Chondrocyte (in vitro differentiated cells): ENCODE measurements around the gene PTPRCAP. TPM values are rescaled to one million over a fixed set of nuclear protein-coding genes. Genes with fewer than 3 reads are reported as not detected.
"Not testable (repeated sequence)": the region's sequence is repeated elsewhere in the genome, so short reads cannot be mapped to it uniquely, and the experiment has no call there.

Experiments used
- DNase-seq: peaks from one replicate; pipeline ENCODE4 v3.0.0; 2021; ENCODE audit warnings: mixed read lengths, low spot score
- H3K27ac Mint-ChIP-seq: one replicate; pipeline ENCODE4 v1.8.0; 2021; ENCODE audit warnings: mild to moderate bottlenecking, moderate library complexity, mixed read lengths; ENCODE audit not compliant: unreplicated experiment
- H3K27me3 Mint-ChIP-seq: 2 replicates; pipeline ENCODE4 v1.8.0; 2021; ENCODE audit warnings: low read depth, mixed read lengths
- H3K36me3 Mint-ChIP-seq: 2 replicates; pipeline ENCODE4 v1.8.0; 2021; ENCODE audit warnings: low read depth, mixed read lengths
- H3K4me1 Mint-ChIP-seq: 2 replicates; pipeline ENCODE4 v1.8.0; 2021; ENCODE audit warnings: low read depth, mild to moderate bottlenecking, mixed read lengths
- H3K4me3 Mint-ChIP-seq: one replicate; pipeline ENCODE4 v1.8.0; 2021; ENCODE audit warnings: mild to moderate bottlenecking, moderate library complexity, mixed read lengths; ENCODE audit not compliant: unreplicated experiment
- H3K9me3 Mint-ChIP-seq: 2 replicates; pipeline ENCODE4 v1.8.0; 2021; ENCODE audit warnings: low read depth, mixed read lengths
- CTCF ChIP-seq: fragments of 200-600 bp; sonication (generic); IDR thresholded peaks from 2 replicates; pipeline ENCODE4 v1.5.0; 2021; ENCODE audit warnings: antibody characterized with exemption, mild to moderate bottlenecking, moderate library complexity
- total RNA-seq: library from RNA; stranded (reverse); gene quantifications from 3 replicates; pipeline ENCODE4 v1.2.1, GENCODE V29; 2021

PTPRCAP gene
- total RNA-seq, 1 donor from 2014 or later, result 0.47 TPM

- Mint-ChIP-seq H3K27me3 (no peaks in the 10 kb centered on the region), H3K4me3 (peak within 1 kb of the TSS; percentile 83), H3K4me1 (peaks cover 37% of the 10 kb centered on the region), H3K27ac (peak within 1 kb of the TSS; percentile 98), H3K36me3 (peaks cover 3% of the 10 kb centered on the region), H3K9me3 (no peaks in the 10 kb centered on the region)
- TF ChIP-seq CTCF, result peak; percentile 47
- DNase-seq, result peak; percentile 98
Observed at GRCh38 chr11:67482827-67483798, 45.6 kb upstream of the PTPRCAP start, which contains the start of gene AIP. Gene AIP (plus strand): TSS chr11:67483026. CDS start chr11:67483159, 133 bp downstream.

DNA sequence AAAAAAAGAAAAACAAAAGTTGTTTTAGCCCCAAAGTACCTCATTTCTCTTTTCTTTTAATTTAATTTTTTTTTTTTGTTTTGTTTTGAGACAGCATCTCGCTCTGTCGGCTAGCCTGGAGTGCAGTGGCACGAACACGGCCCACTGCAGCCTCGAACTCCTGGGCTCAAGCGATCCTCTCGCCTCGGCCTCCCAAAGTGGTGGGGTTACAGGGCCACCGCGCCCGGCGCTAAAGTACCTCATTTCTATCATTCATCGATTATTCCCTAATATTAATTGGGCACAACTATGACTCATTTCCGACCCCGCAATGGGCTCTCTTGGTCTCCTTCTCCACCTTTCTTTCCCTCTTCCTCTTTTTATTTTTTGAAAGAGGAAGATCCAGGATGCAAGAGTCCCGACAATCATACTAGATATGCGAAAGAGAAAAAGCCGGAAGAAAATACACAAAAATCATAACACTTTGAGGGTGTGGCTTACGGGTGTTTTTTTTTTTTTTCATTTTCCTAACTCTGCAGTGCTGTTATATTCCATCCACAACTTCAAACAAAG lies 44.9 kb upstream of the PTPRCAP start:
- H3K4me1 Mint-ChIP-seq, result peaks cover 37% of the 10 kb centered on the region
- H3K4me3 Mint-ChIP-seq, result peak overlapping the region; percentile 83
- peak overlapping the region; percentile 98 for H3K27ac Mint-ChIP-seq
- no peaks in the 10 kb centered on the region for H3K27me3 Mint-ChIP-seq
- H3K36me3 Mint-ChIP-seq, result no peaks in the 10 kb centered on the region
- no peaks in the 10 kb centered on the region for H3K9me3 Mint-ChIP-seq
- no peak for DNase-seq
- no peak for TF ChIP-seq CTCF

- H3K9me3 Mint-ChIP-seq, H3K4me3 Mint-ChIP-seq, H3K4me1 Mint-ChIP-seq, H3K27ac Mint-ChIP-seq, H3K27me3 Mint-ChIP-seq, DNase-seq, H3K36me3 Mint-ChIP-seq: not testable (repeated sequence)
Observed at GRCh38 chr11:67477344-67478050, 40.0 kb upstream of the PTPRCAP start.

DNA sequence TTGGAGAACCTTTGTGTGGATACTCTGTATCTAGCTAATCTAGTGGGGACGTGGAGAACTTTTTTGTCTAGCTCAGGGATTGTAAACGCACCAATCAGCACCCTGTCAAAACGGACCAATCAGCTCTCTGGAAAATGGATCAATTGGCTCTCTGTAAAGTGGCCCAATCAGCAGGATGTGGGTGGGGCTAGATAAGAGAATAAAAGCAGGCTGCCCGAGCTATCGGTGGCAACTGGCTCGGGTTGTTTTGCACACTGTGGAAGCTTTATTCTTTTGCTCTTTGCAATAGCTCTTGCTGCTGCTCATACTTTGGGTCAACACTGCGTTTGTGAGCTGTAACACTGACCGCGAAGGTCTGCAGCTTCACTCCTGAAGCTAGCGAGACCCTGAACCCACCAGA lies 39.2 kb upstream of the PTPRCAP start:
- not testable (repeated sequence) for H3K4me3 Mint-ChIP-seq, H3K9me3 Mint-ChIP-seq, H3K4me1 Mint-ChIP-seq, H3K36me3 Mint-ChIP-seq, H3K27ac Mint-ChIP-seq, DNase-seq, H3K27me3 Mint-ChIP-seq

DNA sequence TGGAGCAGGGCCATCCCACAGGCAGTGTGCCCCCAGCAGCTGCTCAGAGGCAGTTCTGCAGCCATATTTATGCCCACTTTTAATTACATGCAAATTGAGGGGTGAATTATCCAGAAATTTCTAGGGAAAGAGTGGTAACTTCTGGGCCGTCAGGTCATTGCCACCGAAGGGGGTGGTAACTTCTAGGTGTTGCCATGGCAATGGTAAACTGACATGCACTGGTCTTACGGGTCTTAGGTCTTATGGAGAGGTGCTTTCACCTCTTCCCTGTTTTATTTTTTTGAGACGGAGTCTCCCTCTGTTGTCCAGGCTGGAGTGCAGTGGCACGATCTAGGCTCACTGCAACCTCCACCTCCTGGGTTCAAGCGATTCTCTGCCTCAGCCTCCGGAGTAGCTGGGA lies 35.4 kb upstream of the PTPRCAP start:
- DNase-seq, result no peak
- Mint-ChIP-seq H3K36me3 (no peaks in the 10 kb centered on the region), H3K27ac (no peak overlapping the region), H3K9me3 (no peaks in the 10 kb centered on the region), H3K4me1 (peaks cover 12% of the 10 kb centered on the region), H3K27me3 (no peaks in the 10 kb centered on the region), H3K4me3 (no peak overlapping the region)
- no peak for TF ChIP-seq CTCF
